Mesothelial cell of epicardium (in vitro differentiated cells): Measurements from ENCODE around the gene RFTN1. TPM values are rescaled to one million over a fixed set of nuclear protein-coding genes. Genes with fewer than 3 reads are reported as not detected.

Experiments used
- DNase-seq, 2 experiments: peaks; one replicate each; pipeline ENCODE4 v3.0.0; 2021; ENCODE audit warnings: low spot score in 2 of 2; ENCODE audit not compliant: unreplicated experiment in 2 of 2
- H3K27ac Mint-ChIP-seq: 2 replicates; pipeline ENCODE4 v1.8.0; 2021; ENCODE audit warnings: mixed read lengths
- H3K27me3 Mint-ChIP-seq: 2 replicates; pipeline ENCODE4 v1.8.0; 2021; ENCODE audit warnings: low read depth, mixed read lengths
- H3K36me3 Mint-ChIP-seq: 2 replicates; pipeline ENCODE4 v1.8.0; 2021; ENCODE audit warnings: mixed read lengths
- H3K4me1 Mint-ChIP-seq: 2 replicates; pipeline ENCODE4 v1.8.0; 2021; ENCODE audit warnings: mixed read lengths
- H3K4me3 Mint-ChIP-seq: 2 replicates; pipeline ENCODE4 v1.8.0; 2021; ENCODE audit warnings: mild to moderate bottlenecking, moderate library complexity, mixed read lengths
- H3K9me3 Mint-ChIP-seq: 2 replicates; pipeline ENCODE4 v1.8.0; 2021; ENCODE audit warnings: mixed read lengths
- CTCF ChIP-seq: fragments of 200-600 bp; sonication (generic); IDR thresholded peaks from one replicate; pipeline ENCODE4 v1.5.0; 2021; ENCODE audit warnings: antibody characterized with exemption; ENCODE audit not compliant: unreplicated experiment
- total RNA-seq: library from RNA; stranded (reverse); gene quantifications from 3 replicates; pipeline ENCODE4 v1.2.1, GENCODE V29; 2021

RFTN1 gene
- total RNA-seq, 1 donor from 2014 or later: 10.0 TPM

- Mint-ChIP-seq H3K4me3 (no peak overlapping the region), H3K27ac (no peak overlapping the region), H3K4me1 (peaks cover 35% of the 10 kb centered on the region), H3K27me3 (peaks cover 7% of the 10 kb centered on the region), H3K9me3 (peaks cover 16% of the 10 kb centered on the region), H3K36me3 (peaks cover 9% of the 10 kb centered on the region)
- DNase-seq: no peak
- TF ChIP-seq CTCF: no peak
These were observed 46.7 kb downstream of the RFTN1 start for GRCh38 chr3:16466822-16467221.

- no peak for DNase-seq
- H3K36me3 Mint-ChIP-seq: peaks cover 3% of the 10 kb centered on the region
These were observed 48.9 kb downstream of the RFTN1 start for GRCh38 chr3:16464511-16465148.

DNA sequence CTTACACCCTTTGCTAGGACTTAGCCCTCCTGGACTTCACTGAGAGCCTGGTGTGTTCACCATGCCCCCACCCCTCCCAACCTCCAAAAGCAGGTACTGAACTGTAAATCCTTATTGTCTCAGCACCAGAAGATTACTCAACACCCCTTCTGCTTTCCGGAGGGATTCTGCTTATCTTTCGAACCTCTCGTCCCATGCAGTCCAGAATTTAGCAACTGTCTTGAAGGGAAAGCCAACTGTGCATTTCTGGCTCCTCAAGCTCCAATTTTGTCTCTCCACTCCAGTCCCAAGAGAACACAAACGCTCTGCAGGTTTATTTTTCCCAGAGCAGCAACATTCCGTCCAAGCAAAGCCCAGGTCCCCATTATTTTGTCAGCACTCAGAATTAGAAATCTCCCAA is 49.6 kb downstream of the RFTN1 start:
- DNase-seq: no peak
- Mint-ChIP-seq H3K4me1 (peaks cover 31% of the 10 kb centered on the region), H3K36me3 (no peaks in the 10 kb centered on the region), H3K27ac (no peak overlapping the region), H3K27me3 (peaks cover 7% of the 10 kb centered on the region), H3K9me3 (peaks cover 5% of the 10 kb centered on the region), H3K4me3 (no peak overlapping the region)
- no peak for TF ChIP-seq CTCF

More at GRCh38 chr3:16464511-16465148, 48.9 kb downstream of the RFTN1 start:
- TF ChIP-seq CTCF: no peak
- Mint-ChIP-seq H3K4me1 (peaks cover 35% of the 10 kb centered on the region), H3K4me3 (no peak overlapping the region), H3K9me3 (peaks cover 5% of the 10 kb centered on the region), H3K27ac (no peak overlapping the region), H3K27me3 (peaks cover 7% of the 10 kb centered on the region)

- Mint-ChIP-seq H3K4me3 (no peak overlapping the region), H3K27ac (no peak overlapping the region)
- no peak for DNase-seq
These were observed 50.4 kb downstream of the RFTN1 start for GRCh38 chr3:16463119-16463518.

GRCh38 chr3:16462679-16463078 is 50.8 kb downstream of the RFTN1 start:
- Mint-ChIP-seq H3K4me3 (no peak overlapping the region), H3K36me3 (no peaks in the 10 kb centered on the region), H3K27ac (no peak overlapping the region), H3K9me3 (peaks cover 5% of the 10 kb centered on the region), H3K4me1 (peaks cover 19% of the 10 kb centered on the region), H3K27me3 (peaks cover 7% of the 10 kb centered on the region)
- DNase-seq: no peak
- TF ChIP-seq CTCF: no peak

More at GRCh38 chr3:16463119-16463518, 50.4 kb downstream of the RFTN1 start:
- Mint-ChIP-seq H3K27me3 (peaks cover 7% of the 10 kb centered on the region), H3K4me1 (peaks cover 23% of the 10 kb centered on the region), H3K9me3 (peaks cover 5% of the 10 kb centered on the region), H3K36me3 (no peaks in the 10 kb centered on the region)
- TF ChIP-seq CTCF: no peak
